Uterus (tissue), 4 donors: ENCODE data around the gene IFT20. TPM values are rescaled to one million over a fixed set of nuclear protein-coding genes. Genes with fewer than 3 reads are reported as not detected.

Experiments
- DNase-seq, 2 donors: peaks; one replicate each; pipeline ENCODE4 v3.0.0-alpha.2; 2019 to 2020
- H3K27ac ChIP-seq, 2 donors: fragments of 200-600 bp; sonication (generic); 1 replicate in 1 of 2; 2 replicates in 1 of 2; pipeline ENCODE4 v1.5.1; 2016 to 2018
- H3K27me3 ChIP-seq, 2 donors: fragments of 200-600 bp; sonication (generic); one replicate each; pipeline ENCODE4 v1.5.1; 2018 to 2019; ENCODE audit warnings: control low read depth in 1 of 2
- H3K36me3 ChIP-seq, 2 donors: fragments of 200-600 bp; sonication (generic); one replicate each; pipeline ENCODE4 v1.5.1; 2019; ENCODE audit warnings: control low read depth in 1 of 2
- H3K4me1 ChIP-seq, 2 donors: fragments of 200-600 bp; sonication (generic); one replicate each; pipeline ENCODE4 v1.5.1; 2018 to 2019; ENCODE audit warnings: control low read depth in 1 of 2
- H3K4me3 ChIP-seq, 2 donors: fragments of 200-600 bp; sonication (generic); 1 replicate in 1 of 2; 2 replicates in 1 of 2; pipeline ENCODE4 v1.5.1; 2018 to 2019; ENCODE audit warnings: mild to moderate bottlenecking in 1 of 2
- H3K9me3 ChIP-seq, 2 donors: fragments of 200-600 bp; sonication (generic); one replicate each; pipeline ENCODE4 v1.5.1; 2019; ENCODE audit warnings: control low read depth in 1 of 2
- CTCF ChIP-seq, 4 experiments: fragments of 200-600 bp in 2 of 4; fragments of 450-650 bp in 2 of 4; sonication (generic) in 2 of 4; IDR thresholded peaks; one replicate each; pipeline ENCODE4 v1.5.1; 2016 to 2019; ENCODE audit warnings: antibody characterized with exemption in 4 of 4, mild to moderate bottlenecking in 2 of 4, moderate library complexity in 1 of 4
- POLR2A ChIP-seq, 2 donors: fragments of 450-650 bp; IDR thresholded peaks; one replicate each; pipeline ENCODE4 v1.6.1; 2016; ENCODE audit warnings: antibody characterized with exemption in 2 of 2, mild to moderate bottlenecking in 1 of 2, moderate library complexity in 1 of 2
- intact Hi-C: fragments of 100-400 bp; cut with DNase I; formaldehyde crosslinking; loops from one replicate; pipeline ENCODE4 v1.15.1; 2023; ENCODE audit warnings: low total_unique reads
- total RNA-seq, 4 donors: library from RNA; depleted of rRNA in 3 of 4; stranded (reverse); fragments of >200 nt in 3 of 4; gene quantifications; one replicate each; pipeline versions ENCODE4 v1.1.0 to v1.2.4, GENCODE V29; 2014 to 2023
- donor health status: DM: yes; HTN: yes; CAD: no.

IFT20 gene
- total RNA-seq = 100 to 1,000 TPM in 1 of 4 donors, 10 to 100 TPM in 3; 30.5 to 241 (median 59.1) TPM

GRCh38 chr17:28335201-28335958 is at the start of gene IFT20, which contains the start of gene TNFAIP1:
IFT20 (minus strand) TSS chr17:28335472; CDS start chr17:28331985, 3,487 bp downstream.
TNFAIP1 (plus strand) TSS chr17:28335761; CDS start chr17:28339522, 3,761 bp downstream.
- intact Hi-C loops = no loop called here
- peak in 2 of 4 experiments; percentile 16 to 38 for TF ChIP-seq CTCF (IDR thresholded peaks at IDR 0.05)
- peak; percentile 87 to 98 for TF ChIP-seq POLR2A (IDR thresholded peaks at IDR 0.05)
- Histone ChIP-seq H3K27me3 (no peaks in the 10 kb centered on the region), H3K36me3 (no peaks in the 10 kb centered on the region), H3K4me3 (peak within 1 kb of the TSS; percentile 98 to 99), H3K27ac (peak within 1 kb of the TSS; percentile 89 to 96), H3K4me1 (peaks cover 6 to 16% of the 10 kb centered on the region in 2 donors), H3K9me3 (no peaks in the 10 kb centered on the region)
- peak; percentile 98 to 99 for DNase-seq

DNA sequence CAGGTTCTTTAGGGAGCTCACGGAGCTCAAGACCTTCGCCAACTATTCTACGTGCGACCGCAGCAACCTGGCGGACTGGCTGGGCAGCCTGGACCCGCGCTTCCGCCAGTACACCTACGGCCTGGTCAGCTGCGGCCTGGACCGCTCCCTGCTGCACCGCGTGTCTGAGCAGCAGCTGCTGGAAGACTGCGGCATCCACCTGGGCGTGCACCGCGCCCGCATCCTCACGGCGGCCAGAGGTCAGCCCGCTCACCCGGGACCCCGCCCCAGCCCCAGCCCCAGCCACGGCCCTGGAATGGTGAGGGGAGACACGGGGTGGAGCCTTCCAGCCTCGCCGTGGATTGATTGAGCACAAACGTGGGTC is 49.7 kb upstream of the IFT20 start:
- H3K27me3 ChIP-seq = no peaks in the 10 kb centered on the region
- no peaks in the 10 kb centered on the region for H3K36me3 ChIP-seq
- intact Hi-C loops = no loop called here
- no peaks in the 10 kb centered on the region for H3K4me1 ChIP-seq
- no peak for DNase-seq
- H3K27ac ChIP-seq = no peak overlapping the region
- no peaks in the 10 kb centered on the region for H3K9me3 ChIP-seq
- TF ChIP-seq CTCF (IDR thresholded peaks at IDR 0.05) (no peak), POLR2A (IDR thresholded peaks at IDR 0.05) (no peak)
- H3K4me3 ChIP-seq = peak overlapping the region in 1 of 2 donors; percentile 16

DNA sequence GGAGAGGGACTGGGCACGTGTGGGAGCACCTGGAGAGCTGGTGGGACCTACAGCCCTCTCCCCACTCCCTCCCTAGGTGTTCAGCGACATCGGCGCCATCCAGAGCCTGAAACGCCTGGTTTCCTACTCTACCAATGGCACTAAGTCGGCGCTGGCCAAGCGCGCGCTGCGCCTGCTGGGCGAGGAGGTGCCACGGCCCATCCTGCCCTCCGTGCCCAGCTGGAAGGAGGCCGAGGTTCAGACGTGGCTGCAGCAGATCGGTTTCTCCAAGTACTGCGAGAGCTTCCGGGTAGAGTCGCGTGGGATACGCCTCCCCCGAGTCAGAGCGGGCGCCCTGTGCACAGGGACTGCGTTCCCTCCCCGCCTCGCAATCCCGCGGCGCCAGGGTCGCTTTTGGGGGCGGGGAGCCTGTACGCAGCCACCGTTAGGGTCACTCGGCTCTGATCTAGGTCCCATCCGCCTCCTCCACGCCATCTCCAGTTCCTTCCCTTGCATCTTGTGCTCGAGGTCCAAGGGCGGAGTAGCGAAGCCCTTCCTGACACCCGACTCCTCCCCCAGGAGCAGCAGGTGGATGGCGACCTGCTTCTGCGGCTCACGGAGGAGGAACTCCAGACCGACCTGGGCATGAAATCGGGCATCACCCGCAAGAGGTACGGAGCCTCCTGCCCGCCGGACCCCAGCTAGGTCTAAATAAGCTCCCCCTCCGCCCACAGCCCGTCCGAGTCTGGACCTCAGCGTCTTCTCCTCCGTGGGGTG is 49.2 kb upstream of the IFT20 start:
- Histone ChIP-seq H3K9me3 (no peaks in the 10 kb centered on the region), H3K27ac (no peak overlapping the region), H3K36me3 (no peaks in the 10 kb centered on the region), H3K4me3 (peak overlapping the region in 1 of 2 donors; percentile 16), H3K27me3 (no peaks in the 10 kb centered on the region), H3K4me1 (no peaks in the 10 kb centered on the region)
- no peak for DNase-seq
- intact Hi-C loops = no loop called here
- TF ChIP-seq POLR2A (IDR thresholded peaks at IDR 0.05) (peak in 1 of 2 donors; percentile 40), CTCF (IDR thresholded peaks at IDR 0.05) (no peak)

- H3K4me3 ChIP-seq = no peak overlapping the region
- H3K4me1 ChIP-seq = no peaks in the 10 kb centered on the region
- no peaks in the 10 kb centered on the region for H3K36me3 ChIP-seq
- no peaks in the 10 kb centered on the region for H3K9me3 ChIP-seq
- DNase-seq = no peak
- TF ChIP-seq CTCF (IDR thresholded peaks at IDR 0.05) = no peak
- no peak for TF ChIP-seq POLR2A (IDR thresholded peaks at IDR 0.05)
- intact Hi-C loops = no loop called here
- no peak overlapping the region for H3K27ac ChIP-seq
- H3K27me3 ChIP-seq = no peaks in the 10 kb centered on the region
Measured at GRCh38 chr17:28381141-28381825, 46.0 kb upstream of the IFT20 start.
